ENCODE data around the gene CERS1.

The CERS1 gene

GRCh38 chr19:18855647-18856384 lies 40.1 kb downstream of the CERS1 start:
- no peak for DNase-seq

DNA sequence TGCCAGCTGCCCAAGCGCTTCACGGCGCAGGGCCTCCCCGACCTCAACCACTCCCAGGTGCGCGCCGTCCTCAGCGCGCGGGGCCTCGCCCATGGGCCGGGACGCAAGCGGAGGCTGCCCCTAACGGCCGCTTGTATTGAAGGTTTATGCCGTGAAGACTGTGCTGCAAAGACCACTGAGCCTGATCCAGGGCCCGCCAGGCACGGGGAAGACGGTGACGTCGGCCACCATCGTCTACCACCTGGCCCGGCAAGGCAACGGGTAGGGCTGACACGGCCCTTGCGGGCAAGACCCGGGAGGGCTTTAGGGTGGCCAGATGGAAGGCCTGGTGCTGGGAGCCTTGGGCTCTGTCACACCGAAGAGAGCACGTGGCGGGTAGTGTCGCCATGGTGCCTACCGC lies 41.0 kb downstream of the CERS1 start:
- no peak for DNase-seq

- no peak for DNase-seq
Observed at GRCh38 chr19:18853755-18854427, 42.1 kb downstream of the CERS1 start.

- no peak for DNase-seq
Observed at GRCh38 chr19:18852648-18853047, 43.3 kb downstream of the CERS1 start.

DNA sequence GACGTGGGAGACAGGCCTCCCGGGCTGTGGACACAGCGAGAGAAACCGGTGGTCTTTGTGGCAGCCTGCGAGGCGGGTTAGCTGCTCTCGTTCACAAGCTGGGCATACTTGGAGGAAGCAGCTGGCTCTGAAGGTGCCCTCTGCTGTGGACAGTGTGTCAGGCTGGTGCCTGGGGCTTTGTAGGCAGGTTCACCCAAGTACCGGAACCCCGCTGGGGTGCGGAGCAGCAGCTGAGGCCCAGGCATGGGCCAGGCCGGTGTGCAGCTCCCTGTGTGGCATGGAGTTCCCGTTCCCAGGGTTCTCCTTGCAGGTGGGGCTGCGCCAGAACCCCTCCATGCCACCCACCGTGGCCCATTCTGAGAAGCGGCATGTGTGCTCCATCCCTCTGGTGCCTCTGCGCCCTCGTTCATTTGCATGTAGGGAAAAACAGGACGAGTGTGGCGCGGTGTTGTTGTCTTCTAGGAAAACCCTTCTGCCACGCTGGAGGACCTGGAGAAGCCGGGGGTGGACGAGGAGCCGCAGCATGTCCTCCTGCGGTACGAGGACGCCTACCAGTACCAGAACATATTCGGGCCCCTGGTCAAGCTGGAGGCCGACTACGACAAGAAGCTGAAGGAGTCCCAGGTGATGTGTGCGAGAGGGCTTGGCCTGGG lies 44.2 kb downstream of the CERS1 start:
- DNase-seq, result no peak

- DNase-seq, result no peak
Observed at GRCh38 chr19:18850471-18851375, 45.2 kb downstream of the CERS1 start.

DNA sequence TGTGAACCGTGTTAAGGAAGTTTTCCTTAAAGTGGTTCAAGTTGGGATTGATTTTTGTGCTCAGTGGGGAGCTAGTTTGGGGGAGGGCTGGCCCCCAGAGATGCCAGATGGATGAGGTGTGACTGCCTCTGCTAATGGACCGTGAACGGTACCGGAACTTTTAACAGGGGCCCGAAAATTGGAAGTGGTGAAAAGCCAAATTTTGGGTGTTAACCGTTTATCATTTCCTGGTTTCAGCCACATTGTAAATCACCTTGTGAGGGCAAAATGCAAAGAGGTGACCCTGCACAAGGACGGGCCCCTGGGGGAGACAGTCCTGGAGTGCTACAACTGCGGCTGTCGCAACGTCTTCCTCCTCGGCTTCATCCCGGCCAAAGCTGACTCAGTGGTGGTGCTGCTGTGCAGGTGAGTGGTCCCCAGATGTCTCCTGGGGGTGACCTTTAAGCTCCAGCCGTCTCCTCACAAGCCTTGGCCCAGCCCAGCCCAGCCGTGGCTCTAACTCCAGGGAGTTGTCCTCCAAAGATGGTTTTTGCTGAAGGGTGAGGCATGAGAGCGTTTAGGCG lies 46.0 kb downstream of the CERS1 start:
- DNase-seq, result no peak

- DNase-seq, result peak; percentile 34 to 44
Observed at GRCh38 chr19:18848878-18849661, 46.9 kb downstream of the CERS1 start.

DNA sequence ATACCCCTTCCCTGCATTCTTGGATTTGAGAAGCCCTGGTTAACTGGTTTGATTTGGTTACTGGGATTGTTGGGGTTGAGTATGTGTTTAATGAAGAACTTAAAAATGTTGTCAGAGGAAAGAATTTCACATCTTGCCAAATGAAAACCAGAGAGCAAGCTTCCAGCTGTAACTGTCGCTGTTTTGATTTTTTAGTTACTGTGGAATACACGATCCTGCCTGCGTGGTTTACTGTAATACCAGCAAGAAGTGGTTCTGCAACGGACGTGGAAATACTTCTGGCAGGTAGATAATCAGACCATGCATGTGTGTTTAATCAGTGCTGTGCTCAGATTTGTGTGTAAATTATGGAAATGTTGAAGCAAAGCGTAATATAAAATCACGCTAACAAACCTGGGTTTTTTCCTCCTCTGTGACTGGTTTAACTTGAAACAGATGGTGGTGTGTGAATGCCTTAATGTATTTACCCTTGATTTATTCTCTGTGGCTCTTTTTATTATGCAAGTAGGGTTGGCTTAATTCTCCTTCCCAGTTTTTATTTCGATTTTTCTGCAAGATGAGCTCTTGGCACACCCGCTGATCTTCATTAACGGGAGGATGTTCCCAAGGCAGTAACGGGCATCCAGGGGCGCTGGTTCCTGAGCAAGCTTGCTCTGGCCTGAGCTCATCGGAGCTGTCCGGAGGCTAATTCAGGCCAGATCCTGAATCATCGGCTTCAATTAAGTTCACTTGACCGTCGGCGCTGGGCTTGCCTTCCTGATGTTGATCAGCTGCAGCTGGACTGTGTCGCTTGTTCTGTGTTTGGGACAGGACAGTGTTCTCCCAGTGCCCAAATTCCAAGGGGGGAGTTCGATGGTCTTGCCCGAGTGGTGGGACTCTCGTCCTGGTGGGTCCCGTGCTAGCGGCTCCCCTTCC lies 48.2 kb downstream of the CERS1 start:
- DNase-seq, result no peak

DNA sequence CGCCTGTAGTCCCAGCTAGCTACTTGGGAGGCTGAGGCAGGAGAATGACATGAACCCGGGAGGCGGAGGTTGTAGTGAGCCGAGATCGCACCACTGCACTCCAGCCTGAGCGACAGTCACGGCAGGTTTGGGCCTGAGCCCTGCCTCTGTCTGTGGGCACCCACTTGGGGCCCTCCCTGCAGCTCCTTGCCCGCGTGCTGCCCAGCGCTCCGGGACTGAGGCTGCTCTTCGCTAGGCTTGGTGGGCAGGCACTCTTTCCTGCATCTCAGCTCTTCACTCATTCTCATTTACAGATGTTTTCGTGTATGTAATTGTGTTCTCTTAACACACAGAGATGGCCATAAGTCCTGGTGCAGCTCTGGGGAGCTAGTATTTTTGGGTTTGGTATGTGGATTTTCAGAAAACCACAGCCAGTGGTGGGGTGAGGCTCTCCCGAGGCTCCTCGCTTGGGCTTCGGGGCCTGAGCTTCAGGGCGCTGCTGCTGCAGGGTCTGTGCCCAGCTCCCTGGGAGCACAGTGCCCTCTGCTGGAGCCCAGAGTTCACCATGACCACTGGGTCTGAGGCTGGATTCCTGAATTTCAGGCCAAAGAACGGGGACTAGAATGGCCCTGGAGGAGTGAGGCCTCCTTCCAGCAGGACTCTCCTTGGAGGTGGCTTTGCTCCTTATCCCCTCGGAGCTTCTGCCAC lies 49.0 kb downstream of the CERS1 start:
- peak; percentile 72 to 74 for DNase-seq

- DNase-seq, result no peak
Observed at GRCh38 chr19:18845961-18846360, 50.0 kb downstream of the CERS1 start.

DNA sequence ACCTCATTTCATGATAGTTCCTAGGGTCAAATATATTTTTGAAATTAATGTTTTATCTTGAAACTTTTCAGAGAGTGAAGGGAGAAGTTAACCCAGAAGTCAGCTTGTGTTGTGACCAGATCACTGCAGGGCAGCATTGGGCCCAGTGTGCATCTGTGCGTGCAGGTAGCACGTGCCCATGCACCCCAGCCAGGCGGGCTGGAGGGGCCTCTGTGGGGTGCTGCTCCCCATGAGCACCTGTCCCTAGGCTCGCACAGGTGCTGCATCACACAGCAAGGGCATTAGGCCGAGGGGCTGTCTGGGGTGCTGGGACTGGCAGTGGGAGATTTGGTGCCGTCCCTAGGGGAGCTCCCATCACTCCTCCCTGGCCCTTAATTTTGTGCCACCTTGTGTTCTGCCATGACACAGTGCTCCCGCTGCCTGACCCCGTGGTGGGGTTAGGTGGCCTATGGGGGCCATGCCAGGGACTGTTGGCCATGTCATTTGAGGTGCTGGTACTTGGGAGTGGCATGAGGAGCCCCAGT lies 51.1 kb downstream of the CERS1 start:
- no peak for DNase-seq

GRCh38 chr19:18843960-18844359 lies 52.0 kb downstream of the CERS1 start:
- no peak for DNase-seq

- no peak for DNase-seq
Observed at GRCh38 chr19:18842166-18842565, 53.8 kb downstream of the CERS1 start.

- no peak for DNase-seq
Observed at GRCh38 chr19:18841400-18841799, 54.6 kb downstream of the CERS1 start.

DNA sequence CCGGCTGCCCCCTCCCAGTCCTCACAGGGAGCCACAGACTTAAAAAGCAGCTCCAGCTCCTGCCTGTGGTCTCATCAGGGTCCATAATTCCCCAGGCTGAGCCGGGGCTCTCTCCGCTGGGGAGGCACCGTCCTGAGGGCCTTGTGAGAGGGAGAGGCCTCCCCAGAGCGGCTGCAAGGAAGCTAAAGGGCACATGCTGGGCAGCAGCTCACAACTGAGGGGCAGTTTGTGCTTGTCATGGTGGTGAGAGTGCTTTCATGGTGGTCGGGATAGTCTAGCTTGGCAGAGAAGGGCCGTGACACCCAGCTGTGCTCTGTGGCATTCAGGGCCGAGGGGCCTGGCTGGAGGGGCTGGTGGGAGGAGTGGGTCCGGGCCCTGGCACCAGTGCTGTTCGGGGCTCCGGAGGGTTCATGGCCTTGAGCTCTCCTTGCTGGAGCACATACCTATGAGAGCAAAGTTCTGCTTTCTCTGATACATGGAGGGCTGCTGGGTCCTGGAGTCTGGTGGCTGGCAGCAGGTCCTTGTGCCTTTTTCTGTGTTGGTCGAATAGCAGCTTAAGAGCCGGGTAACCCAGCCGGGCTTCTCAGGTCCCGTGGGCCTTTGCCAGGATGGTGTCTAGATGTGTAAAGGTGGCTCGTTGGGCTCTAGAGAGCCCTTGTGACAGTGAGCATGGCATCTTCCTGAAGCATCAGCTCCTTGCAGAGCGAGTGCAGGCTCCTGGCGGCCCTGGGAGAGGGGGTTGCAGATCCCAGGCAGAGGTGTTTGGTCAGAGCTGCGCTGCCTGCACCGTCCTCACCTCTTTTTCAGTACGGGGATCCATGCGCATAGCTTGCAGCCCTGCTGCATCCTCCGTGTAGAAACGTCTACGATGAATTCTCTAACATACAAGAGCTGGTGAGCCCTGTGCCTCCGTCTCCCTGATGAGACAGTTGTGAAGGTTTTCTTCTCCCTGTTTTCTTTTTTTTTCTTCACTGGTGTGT lies 55.4 kb downstream of the CERS1 start:
- no peak for DNase-seq

DNA sequence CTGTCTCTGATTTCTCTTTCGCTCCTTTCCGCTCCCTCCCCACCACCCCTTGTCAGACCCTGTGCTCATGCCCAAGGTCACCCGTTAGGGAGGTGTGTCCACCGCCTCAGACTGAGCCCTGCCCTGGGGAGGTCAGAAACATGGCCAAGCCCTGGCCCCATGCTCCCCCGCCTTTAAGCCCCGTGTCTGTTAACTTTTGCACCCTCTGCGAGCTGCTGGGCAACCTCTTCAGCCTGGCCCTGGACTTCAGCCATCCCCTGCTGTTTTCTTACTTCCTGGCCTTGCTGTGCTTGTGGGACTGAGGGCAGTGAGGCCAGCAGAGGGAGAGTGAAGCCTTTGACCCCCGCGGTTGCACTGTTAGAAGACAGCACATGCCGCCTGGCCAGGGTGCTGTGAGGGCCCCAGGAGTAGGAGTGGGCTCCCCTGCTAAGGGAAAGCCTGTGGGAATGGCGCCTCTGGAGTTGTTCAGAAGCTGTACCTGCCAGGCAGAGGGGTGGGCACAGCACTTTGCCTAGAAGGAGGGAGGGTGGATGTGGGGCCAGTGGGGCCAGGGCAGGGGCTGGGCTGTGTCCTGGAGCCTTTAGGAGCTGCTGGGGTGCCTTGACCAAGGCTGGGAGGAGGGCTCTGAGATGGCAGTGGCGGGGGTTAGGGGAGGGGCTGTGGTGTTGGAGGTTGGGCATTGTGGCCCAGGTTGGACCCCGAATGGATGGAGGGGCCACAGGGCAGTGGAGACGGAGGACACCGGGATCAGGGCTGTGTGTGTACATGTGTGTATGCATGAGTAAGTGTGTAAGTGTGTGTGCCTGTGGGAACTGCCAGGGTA lies 56.3 kb downstream of the CERS1 start:
- DNase-seq, result no peak

GRCh38 chr19:18834644-18834984 lies 61.3 kb downstream of the CERS1 start:
- DNase-seq, result no peak

Data from stimulated activated CD4-positive, alpha-beta T cell treated with anti-CD3 and anti-CD28 coated beads, Interleukin-2, amount 100 ng/mL, for 24 hours (primary cell).